H1 (cell line): ENCODE results near the gene TMEM134. TPM values are rescaled to one million over a fixed set of nuclear protein-coding genes. Genes with fewer than 3 reads are reported as not detected.
A peak's percentile ranks its signal among the peaks of the same experiment; 100 is the strongest.

ENCODE experiments used
- CTCF ChIA-PET: fragments of 300-600 bp; sonication (Branson Sonifier 250); formaldehyde crosslinking; loops from one replicate; lab custom pipeline; 2021; ENCODE audit not compliant: partially characterized antibody; lab: Charles Lee
- POLR2A ChIA-PET: fragments of 300-600 bp; sonication (Branson Sonifier 250); formaldehyde crosslinking; loops from one replicate; lab custom pipeline; 2021; ENCODE audit warnings: inconsistent platforms; ENCODE audit not compliant: partially characterized antibody; lab: Charles Lee
- DNase-seq, 2 experiments: peaks; one replicate each; pipeline versions ENCODE4 v3.0.0 to v3.0.0-alpha.2; 2010 to 2022; ENCODE audit warnings: low spot score in 2 of 2, low read depth in 1 of 2, mixed read lengths in 1 of 2
- FAIRE-seq: peaks from 2 replicates; lab custom pipeline; 2011; peaks lifted over from hg19 to GRCh38; lab: Jason Lieb, UNC
- H2AFZ ChIP-seq: 2 replicates; pipeline ENCODE4 v1.8.1; 2012; ENCODE audit warnings: low read length, inconsistent platforms
- H2AK5ac ChIP-seq: 2 replicates; pipeline ENCODE4 v1.6.1; 2013; ENCODE audit warnings: low read depth, low read length
- H2BK120ac ChIP-seq: replicated peaks from 2 replicates; pipeline ENCODE3; 2013; ENCODE audit warnings: low read depth, low read length, inconsistent platforms
- H2BK12ac ChIP-seq: 2 replicates; pipeline ENCODE4 v1.6.1; 2013; ENCODE audit warnings: low read depth, low read length
- H2BK15ac ChIP-seq: 2 replicates; pipeline ENCODE4 v1.6.1; 2013; ENCODE audit warnings: low read length
- H2BK20ac ChIP-seq: 2 replicates; pipeline ENCODE4 v1.6.1; 2013; ENCODE audit warnings: low read length
- H2BK5ac ChIP-seq: 2 replicates; pipeline ENCODE4 v1.6.1; 2013; ENCODE audit warnings: low read depth, low read length
- H3K14ac ChIP-seq: 2 replicates; pipeline ENCODE4 v1.6.1; 2013; ENCODE audit warnings: inconsistent platforms; ENCODE audit not compliant: insufficient read length
- H3K18ac ChIP-seq: 2 replicates; pipeline ENCODE4 v1.6.1; 2013; ENCODE audit warnings: low read length; ENCODE audit errors: extremely low read depth
- H3K23ac ChIP-seq: 2 replicates; pipeline ENCODE4 v1.6.1; 2013; ENCODE audit warnings: inconsistent platforms; ENCODE audit not compliant: insufficient read length
- H3K23me2 ChIP-seq: 2 replicates; pipeline ENCODE4 v1.6.1; 2013; ENCODE audit warnings: low read depth, low read length
- H3K27ac ChIP-seq: 2 replicates; pipeline ENCODE4 v1.6.1; 2011; ENCODE audit warnings: low read depth, low read length, inconsistent platforms
- H3K27me3 ChIP-seq, 4 experiments: replicated peaks in 1 of 4; 1 replicate in 1 of 4; 2 replicates in 3 of 4; pipeline versions ENCODE4 v1.6.1 to v1.8.1; 2011 to 2013; ENCODE audit warnings: low read length in 3 of 4, mild to moderate bottlenecking in 3 of 4, inconsistent platforms in 2 of 4, mixed read lengths in 2 of 4, moderate library complexity in 1 of 4; ENCODE audit not compliant: control insufficient read depth in 3 of 4, insufficient read depth in 3 of 4; ENCODE audit errors: extremely low read depth in 1 of 4
- H3K36me3 ChIP-seq, 4 experiments: 2 replicates each; pipeline versions ENCODE4 v1.6.1 to v1.8.1; 2011 to 2013; ENCODE audit warnings: mild to moderate bottlenecking in 4 of 4, low read length in 3 of 4, moderate library complexity in 2 of 4, control low read depth in 1 of 4, inconsistent platforms in 1 of 4; ENCODE audit not compliant: insufficient read depth in 4 of 4, control insufficient read depth in 2 of 4
- H3K4ac ChIP-seq: replicated peaks from 2 replicates; pipeline ENCODE3; 2013; ENCODE audit warnings: low read length, low read depth, mixed read lengths, inconsistent platforms; ENCODE audit not compliant: insufficient read length
- H3K4me1 ChIP-seq, 4 experiments: replicated peaks in 1 of 4; 1 replicate in 1 of 4; 2 replicates in 3 of 4; pipeline versions ENCODE4 v1.6.1 to v1.8.1; 2011 to 2013; ENCODE audit warnings: low read length in 3 of 4, inconsistent platforms in 2 of 4, mixed read lengths in 1 of 4; ENCODE audit not compliant: insufficient read depth in 4 of 4, control insufficient read depth in 3 of 4
- H3K4me2 ChIP-seq, 2 experiments: 2 replicates each; pipeline versions ENCODE4 v1.6.1 to v1.8.1; 2011 to 2013; ENCODE audit warnings: low read depth in 2 of 2, low read length in 2 of 2, control low read depth in 1 of 2, inconsistent platforms in 1 of 2, mild to moderate bottlenecking in 1 of 2; ENCODE audit not compliant: insufficient read depth in 1 of 2
- H3K4me3 ChIP-seq, 4 experiments: fragments of 200-600, 300-600 bp in 1 of 4; sonication (generic), shearing (Covaris generic), sonication (Bioruptor Twin) in 1 of 4; 2 replicates each; pipeline versions ENCODE4 v1.5.1 to v1.8.1; 2011 to 2016; ENCODE audit warnings: low read length in 4 of 4, low read depth in 3 of 4, control low read depth in 2 of 4, inconsistent platforms in 2 of 4, mild to moderate bottlenecking in 2 of 4, mixed read lengths in 1 of 4, moderate library complexity in 1 of 4; ENCODE audit not compliant: insufficient read depth in 2 of 4; ENCODE audit errors: extremely low read depth in 1 of 4
- H3K56ac ChIP-seq: replicated peaks from 2 replicates; pipeline ENCODE3; 2013; ENCODE audit warnings: low read depth, mild to moderate bottlenecking, mixed read lengths, low read length, inconsistent platforms; ENCODE audit not compliant: insufficient read length
- H3K79me1 ChIP-seq: 2 replicates; pipeline ENCODE4 v1.6.1; 2013; ENCODE audit warnings: low read depth, low read length, control low read depth
- H3K79me2 ChIP-seq, 2 experiments: 2 replicates each; pipeline versions ENCODE4 v1.6.1 to v1.8.1; 2012 to 2013; ENCODE audit warnings: low read length in 2 of 2, mild to moderate bottlenecking in 2 of 2, inconsistent platforms in 1 of 2; ENCODE audit not compliant: insufficient read depth in 2 of 2, control insufficient read depth in 1 of 2
- H3K9ac ChIP-seq, 4 experiments: replicated peaks in 1 of 4; 1 replicate in 1 of 4; 2 replicates in 3 of 4; pipeline versions ENCODE4 v1.6.1 to v1.8.1; 2011 to 2013; ENCODE audit warnings: low read depth in 3 of 4, low read length in 3 of 4, control low read depth in 2 of 4, mild to moderate bottlenecking in 2 of 4, moderate library complexity in 2 of 4, inconsistent platforms in 1 of 4; ENCODE audit errors: extremely low read depth in 1 of 4
- H3K9me3 ChIP-seq, 2 experiments: 2 replicates each; pipeline versions ENCODE4 v1.6.1 to v1.8.1; 2012 to 2013; ENCODE audit warnings: mild to moderate bottlenecking in 2 of 2, moderate library complexity in 2 of 2, control low read depth in 1 of 2, inconsistent platforms in 1 of 2, low read depth in 1 of 2, low read length in 1 of 2, mixed read lengths in 1 of 2; ENCODE audit not compliant: insufficient read depth in 2 of 2
- H4K20me1 ChIP-seq, 2 experiments: replicated peaks in 1 of 2; 2 replicates each; pipeline versions ENCODE3 to v1.8.1; 2011 to 2013; ENCODE audit warnings: inconsistent platforms in 2 of 2, low read length in 2 of 2, mild to moderate bottlenecking in 1 of 2; ENCODE audit not compliant: insufficient read depth in 2 of 2, control insufficient read depth in 1 of 2
- H4K5ac ChIP-seq: 2 replicates; pipeline ENCODE4 v1.6.1; 2013; ENCODE audit warnings: low read length, low read depth, mixed read lengths, inconsistent platforms; ENCODE audit not compliant: insufficient read length
- H4K8ac ChIP-seq: 2 replicates; pipeline ENCODE4 v1.8.0; 2013; ENCODE audit warnings: mild to moderate bottlenecking, moderate library complexity, low read length, inconsistent platforms; ENCODE audit not compliant: insufficient read depth; ENCODE audit errors: extremely low read depth
- H4K91ac ChIP-seq: replicated peaks from 2 replicates; pipeline ENCODE3; 2013; ENCODE audit warnings: low read length, mixed read lengths, inconsistent platforms; ENCODE audit not compliant: insufficient read length
- ASH2L ChIP-seq: fragments of 200-600, 300-600 bp; sonication (generic); IDR thresholded peaks from one replicate; pipeline ENCODE4 v1.7.1; 2017; ENCODE audit warnings: low read length
- CTCF ChIP-seq, 3 experiments: IDR thresholded peaks; 1 replicate in 2 of 3; 2 replicates in 1 of 3; pipeline versions ENCODE4 v1.5.1 to v1.6.1; 2011; ENCODE audit warnings: low read length in 3 of 3, mild to moderate bottlenecking in 3 of 3, inconsistent platforms in 2 of 3, low read depth in 1 of 3, moderate library complexity in 1 of 3; ENCODE audit not compliant: insufficient read depth in 1 of 3; ENCODE audit errors: control extremely low read depth in 1 of 3
- MAX ChIP-seq: IDR thresholded peaks from 2 replicates; pipeline ENCODE4 v1.6.1; 2012; ENCODE audit warnings: inconsistent platforms
- SP1 ChIP-seq: IDR thresholded peaks from 2 replicates; pipeline ENCODE4 v1.6.1; 2011; ENCODE audit warnings: low read depth, low read length
- USF2 ChIP-seq: IDR thresholded peaks from 2 replicates; pipeline ENCODE4 v1.6.1; 2011; ENCODE audit warnings: low read length, improper control_type of control experiment
- YY1 ChIP-seq: IDR thresholded peaks from 2 replicates; pipeline ENCODE4 v1.6.1; 2011; ENCODE audit warnings: low read depth, mild to moderate bottlenecking, low read length
- WGBS, 2 experiments: shearing (Covaris generic) in 1 of 2; methylation state at CpG; one replicate each; pipeline versions ENCODE4 v1.1.6 to v1.1.7; 2013 to 2015; ENCODE audit warnings: low lambda C conversion rate in 2 of 2, mixed read lengths in 2 of 2, inconsistent platforms in 1 of 2, low coverage in 1 of 2, missing lambda C conversion rate in 1 of 2; ENCODE audit not compliant: insufficient replicate concordance in 2 of 2, insufficient coverage in 1 of 2, insufficient read length in 1 of 2; ENCODE audit errors: extremely low coverage in 1 of 2, missing lambda C conversion rate in 1 of 2; 5-methylcytosine and 5-hydroxymethylcytosine counted together
- polyA plus RNA-seq, 7 experiments: library from polyadenylated mRNA; depleted of rRNA in 3 of 7; stranded (reverse) in 5 of 7; unstranded in 2 of 7; fragments of >200 nt in 5 of 7; fragments of 200-250 nt in 2 of 7; gene quantifications; 1 replicate in 5 of 7; 2 replicates in 1 of 7; 4 replicates in 1 of 7; pipeline versions ENCODE4 v1.2.1 to v1.2.3, GENCODE V29; 2011 to 2013; ENCODE audit warnings: missing spikeins in 2 of 7, mixed read lengths in 2 of 7
- total RNA-seq: library from RNA; stranded (reverse); fragmentation: NEBNext Ultra II Directional; extraction: Animal tissue kit (Norgen Biotek cat#: 25700); gene quantifications from 2 replicates; pipeline ENCODE4 v1.2.1, GENCODE V29; 2021

TMEM134 gene
- total and polyA plus RNA-seq, 2 of the 8 experiments (the other 6 are each of a cell fraction or from before 2014, with no cell fraction given): 32.4 to 229 TPM

GRCh38 chr11:67505605-67506396 is 36.8 kb upstream of the TMEM134 start:
- FAIRE-seq: no peak
- H3K36me3 ChIP-seq: peaks cover 0 to 8% (median 0%) of the 10 kb centered on the region in 4 experiments; a peak in 4 of 8 replicates
- peaks cover 0 to 8% (median 4%) of the 10 kb centered on the region in 4 experiments; a peak in 3 of 7 replicates for H3K27me3 ChIP-seq
- H2BK5ac ChIP-seq: no peak overlapping the region; the same call in 1 of the 2 replicates
- H3K4ac ChIP-seq: no peak overlapping the region
- H3K4me3 ChIP-seq: peak overlapping the region in 1 of 4 experiments; percentile 94; a peak in 3 of 8 replicates
- no peak overlapping the region for H3K27ac ChIP-seq
- no peaks in the 10 kb centered on the region for H3K9me3 ChIP-seq
- no peak overlapping the region for H2BK120ac ChIP-seq
- ChIA-PET POLR2A (interaction anchor here (0.6 to 1.5 kb wide), 4 partner anchors 15 to 135 kb away, joined by 3 to 4 read pairs (median 3); partner anchors contain the start of gene TMEM134), CTCF (interaction anchor here (0.8 to 2.0 kb wide), 8 partner anchors 10 to 124 kb away, joined by 3 to 8 read pairs (median 3); partner anchors contain the start of gene CABP4)
- peaks cover 23% of the 10 kb centered on the region for H3K23me2 ChIP-seq
- no peak overlapping the region for H2AFZ ChIP-seq
- H3K56ac ChIP-seq: no peak overlapping the region
- peak; percentile 81 to 91 for DNase-seq
- no peak overlapping the region for H4K91ac ChIP-seq
- WGBS, 2 experiments: 52% methylated on average over 17 of the region's 17 CpGs; no CpG with 5 or more reads in 1 of the 2 experiments
- H3K23ac ChIP-seq: no peak overlapping the region
- H4K5ac ChIP-seq: no peak overlapping the region
- H3K79me2 ChIP-seq: 0 out of 4 replicates have a peak, but pooled peaks cover 0 to 8% of the 10 kb centered on the region in 2 experiments
- no peak overlapping the region for H2BK12ac ChIP-seq
- H3K18ac ChIP-seq: peak overlapping the region; percentile 38
- peak overlapping the region; percentile 38 to 70 for H3K4me2 ChIP-seq
- H2BK20ac ChIP-seq: no peak overlapping the region
- no peak overlapping the region for H4K8ac ChIP-seq
- H2AK5ac ChIP-seq: no peak overlapping the region; the same call in 1 of the 2 replicates
- H2BK15ac ChIP-seq: no peak overlapping the region; the same call in 1 of the 2 replicates
- no peaks in the 10 kb centered on the region for H3K79me1 ChIP-seq
- peaks cover 6 to 16% of the 10 kb centered on the region in 2 experiments for H4K20me1 ChIP-seq
- H3K4me1 ChIP-seq: peaks cover 0 to 30% (median 10%) of the 10 kb centered on the region in 4 experiments; a peak in 6 of 7 replicates
- no peak overlapping the region for H3K14ac ChIP-seq
- H3K9ac ChIP-seq: no peak overlapping the region
- TF ChIP-seq SP1: no peak
- peak; percentile 75; the same call in 1 of the 2 replicates for TF ChIP-seq YY1
- peak; percentile 24; the same call in 1 of the 2 replicates for TF ChIP-seq USF2
- TF ChIP-seq CTCF (IDR thresholded peaks at IDR 0.05; ENCODE audit: control extremely low read depth in 1 of 3, insufficient read depth in 1 of 3, low read depth in 1 of 3, low read length in 3 of 3): peak in 2 of 3 experiments; percentile 96 to 98; a peak in 3 of 4 replicates
- TF ChIP-seq ASH2L: peak; percentile 39
- TF ChIP-seq MAX: no peak
